ENCODE measurements around the gene PALD1. TPM values are rescaled to one million over a fixed set of nuclear protein-coding genes. Genes with fewer than 3 reads are reported as not detected.

PALD1 gene
- total and polyA plus RNA-seq, 2 experiments from 2014 or later: 11.9 to 58.2 TPM

DNA sequence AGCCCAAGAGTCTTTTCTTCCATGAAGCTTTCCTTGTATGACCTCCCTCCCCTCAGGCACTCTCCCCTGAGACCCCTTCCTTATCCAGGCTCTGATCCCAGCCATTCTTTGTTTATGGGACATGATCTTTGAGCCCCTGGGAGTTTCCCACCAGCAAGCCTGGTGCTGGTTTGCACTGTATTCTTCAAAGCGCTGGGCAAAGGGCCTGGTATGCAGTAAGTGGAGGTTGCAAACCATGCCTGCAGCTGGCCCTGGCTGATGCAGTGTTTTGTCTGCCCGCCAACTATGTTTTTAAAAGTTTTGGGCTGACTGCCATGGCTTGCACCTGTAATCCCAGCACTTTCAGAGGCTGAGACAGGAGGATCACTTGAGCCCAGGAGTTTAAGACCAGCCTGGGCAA, 30.3 kb upstream of the PALD1 start (continued):
- TF ChIP-seq, protein P1, sequence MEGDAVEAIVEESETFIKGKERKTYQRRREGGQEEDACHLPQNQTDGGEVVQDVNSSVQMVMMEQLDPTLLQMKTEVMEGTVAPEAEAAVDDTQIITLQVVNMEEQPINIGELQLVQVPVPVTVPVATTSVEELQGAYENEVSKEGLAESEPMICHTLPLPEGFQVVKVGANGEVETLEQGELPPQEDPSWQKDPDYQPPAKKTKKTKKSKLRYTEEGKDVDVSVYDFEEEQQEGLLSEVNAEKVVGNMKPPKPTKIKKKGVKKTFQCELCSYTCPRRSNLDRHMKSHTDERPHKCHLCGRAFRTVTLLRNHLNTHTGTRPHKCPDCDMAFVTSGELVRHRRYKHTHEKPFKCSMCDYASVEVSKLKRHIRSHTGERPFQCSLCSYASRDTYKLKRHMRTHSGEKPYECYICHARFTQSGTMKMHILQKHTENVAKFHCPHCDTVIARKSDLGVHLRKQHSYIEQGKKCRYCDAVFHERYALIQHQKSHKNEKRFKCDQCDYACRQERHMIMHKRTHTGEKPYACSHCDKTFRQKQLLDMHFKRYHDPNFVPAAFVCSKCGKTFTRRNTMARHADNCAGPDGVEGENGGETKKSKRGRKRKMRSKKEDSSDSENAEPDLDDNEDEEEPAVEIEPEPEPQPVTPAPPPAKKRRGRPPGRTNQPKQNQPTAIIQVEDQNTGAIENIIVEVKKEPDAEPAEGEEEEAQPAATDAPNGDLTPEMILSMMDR (conservative IDR thresholded peaks at IDR 0.05; ENCODE audit: low read depth in 2 of 2): no peak
- TF ChIP-seq, protein P2, sequence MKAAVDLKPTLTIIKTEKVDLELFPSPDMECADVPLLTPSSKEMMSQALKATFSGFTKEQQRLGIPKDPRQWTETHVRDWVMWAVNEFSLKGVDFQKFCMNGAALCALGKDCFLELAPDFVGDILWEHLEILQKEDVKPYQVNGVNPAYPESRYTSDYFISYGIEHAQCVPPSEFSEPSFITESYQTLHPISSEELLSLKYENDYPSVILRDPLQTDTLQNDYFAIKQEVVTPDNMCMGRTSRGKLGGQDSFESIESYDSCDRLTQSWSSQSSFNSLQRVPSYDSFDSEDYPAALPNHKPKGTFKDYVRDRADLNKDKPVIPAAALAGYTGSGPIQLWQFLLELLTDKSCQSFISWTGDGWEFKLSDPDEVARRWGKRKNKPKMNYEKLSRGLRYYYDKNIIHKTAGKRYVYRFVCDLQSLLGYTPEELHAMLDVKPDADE (IDR thresholded peaks at IDR 0.05): no peak
- TF ChIP-seq POLR2AphosphoS5 (IDR thresholded peaks at IDR 0.05; ENCODE audit: low read depth): no peak
- no peak for TF ChIP-seq CREB1 (CRISPR knock-in tag; IDR thresholded peaks at IDR 0.05; ENCODE audit: low read depth)
- no peak for TF ChIP-seq EZH2phosphoT487 (IDR thresholded peaks at IDR 0.05; ENCODE audit: unreplicated experiment)
- TF ChIP-seq, protein P3, sequence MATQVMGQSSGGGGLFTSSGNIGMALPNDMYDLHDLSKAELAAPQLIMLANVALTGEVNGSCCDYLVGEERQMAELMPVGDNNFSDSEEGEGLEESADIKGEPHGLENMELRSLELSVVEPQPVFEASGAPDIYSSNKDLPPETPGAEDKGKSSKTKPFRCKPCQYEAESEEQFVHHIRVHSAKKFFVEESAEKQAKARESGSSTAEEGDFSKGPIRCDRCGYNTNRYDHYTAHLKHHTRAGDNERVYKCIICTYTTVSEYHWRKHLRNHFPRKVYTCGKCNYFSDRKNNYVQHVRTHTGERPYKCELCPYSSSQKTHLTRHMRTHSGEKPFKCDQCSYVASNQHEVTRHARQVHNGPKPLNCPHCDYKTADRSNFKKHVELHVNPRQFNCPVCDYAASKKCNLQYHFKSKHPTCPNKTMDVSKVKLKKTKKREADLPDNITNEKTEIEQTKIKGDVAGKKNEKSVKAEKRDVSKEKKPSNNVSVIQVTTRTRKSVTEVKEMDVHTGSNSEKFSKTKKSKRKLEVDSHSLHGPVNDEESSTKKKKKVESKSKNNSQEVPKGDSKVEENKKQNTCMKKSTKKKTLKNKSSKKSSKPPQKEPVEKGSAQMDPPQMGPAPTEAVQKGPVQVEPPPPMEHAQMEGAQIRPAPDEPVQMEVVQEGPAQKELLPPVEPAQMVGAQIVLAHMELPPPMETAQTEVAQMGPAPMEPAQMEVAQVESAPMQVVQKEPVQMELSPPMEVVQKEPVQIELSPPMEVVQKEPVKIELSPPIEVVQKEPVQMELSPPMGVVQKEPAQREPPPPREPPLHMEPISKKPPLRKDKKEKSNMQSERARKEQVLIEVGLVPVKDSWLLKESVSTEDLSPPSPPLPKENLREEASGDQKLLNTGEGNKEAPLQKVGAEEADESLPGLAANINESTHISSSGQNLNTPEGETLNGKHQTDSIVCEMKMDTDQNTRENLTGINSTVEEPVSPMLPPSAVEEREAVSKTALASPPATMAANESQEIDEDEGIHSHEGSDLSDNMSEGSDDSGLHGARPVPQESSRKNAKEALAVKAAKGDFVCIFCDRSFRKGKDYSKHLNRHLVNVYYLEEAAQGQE (IDR thresholded peaks at IDR 0.05; ENCODE audit: unreplicated experiment): no peak

DNA sequence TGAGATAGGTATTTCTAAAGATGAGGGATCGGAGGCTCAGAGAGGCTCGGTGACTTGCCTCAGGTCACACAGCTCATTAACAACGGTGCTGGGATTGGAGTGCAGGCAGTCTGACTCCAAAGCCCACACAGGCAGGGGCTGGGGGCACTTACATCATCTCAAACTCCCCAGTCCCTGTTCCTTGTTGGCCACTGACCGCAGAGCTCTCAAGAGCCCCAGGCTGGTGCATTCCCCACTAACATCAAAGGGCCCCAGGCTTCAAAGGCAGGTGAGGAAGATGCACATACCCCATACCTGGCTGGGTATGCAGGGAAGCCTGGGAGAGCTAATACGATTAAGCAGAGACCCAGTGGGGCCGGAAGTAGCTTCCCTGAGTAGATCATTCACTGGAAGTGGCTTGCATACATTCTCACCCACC, 23.3 kb upstream of the PALD1 start:
- peak overlapping the region; percentile 31 for H3K4me2 ChIP-seq
- peaks cover 54% of the 10 kb centered on the region for H3K4me1 Mint-ChIP-seq
- H3K36me3 Mint-ChIP-seq (ENCODE audit: low read depth): no peaks in the 10 kb centered on the region
- DNase-seq (ENCODE audit: low spot score): peak; percentile 98
- H3K4me3 ChIP-seq: no peak overlapping the region
- H3K79me2 ChIP-seq (replicated peaks; ENCODE audit: insufficient read depth): no peaks in the 10 kb centered on the region
- no peaks in the 10 kb centered on the region; the same call in 2 of the 3 replicates for H3K9me3 Mint-ChIP-seq
- peak overlapping the region; percentile 94 for H3K27ac Mint-ChIP-seq
- no peak overlapping the region for H2AFZ ChIP-seq
- no peaks in the 10 kb centered on the region for H4K20me1 ChIP-seq (replicated peaks; ENCODE audit: insufficient read depth)
- peaks cover 70% of the 10 kb centered on the region for H3K4me1 ChIP-seq (ENCODE audit: insufficient read depth)
- H3K36me3 ChIP-seq (ENCODE audit: insufficient read depth): no peaks in the 10 kb centered on the region
- ATAC-seq: peak; percentile 74
- H3K27me3 ChIP-seq (ENCODE audit: insufficient read depth): peaks cover 44% of the 10 kb centered on the region
- peaks cover 24% of the 10 kb centered on the region for H3F3A ChIP-seq (replicated peaks; ENCODE audit: low read depth)
- no peaks in the 10 kb centered on the region for H3K9me2 ChIP-seq (ENCODE audit: insufficient read depth)
- peaks cover 56% of the 10 kb centered on the region for H3K27me3 Mint-ChIP-seq (ENCODE audit: insufficient read depth, low read depth, poor library complexity)
- H3K4me3 Mint-ChIP-seq: peak overlapping the region; percentile 39; the same call in 2 of the 3 replicates
- peak overlapping the region; percentile 61 for H3K27ac ChIP-seq (ENCODE audit: low read depth)
- 0 out of 2 replicates have a peak, but pooled peaks have one; percentile 11 for TF ChIP-seq ZNF114 (CRISPR knock-in tag; IDR thresholded peaks at IDR 0.05)
- peak; percentile 82 for TF ChIP-seq NANOG (IDR thresholded peaks at IDR 0.05; ENCODE audit: borderline replicate concordance)
- TF ChIP-seq, protein P2 (IDR thresholded peaks at IDR 0.05): peak; percentile 82; the same call in 1 of the 2 replicates
- peak; percentile 54; the same call in 1 of the 2 replicates for TF ChIP-seq CREB1 (CRISPR knock-in tag; IDR thresholded peaks at IDR 0.05; ENCODE audit: low read depth)
- TF ChIP-seq, protein P4, sequence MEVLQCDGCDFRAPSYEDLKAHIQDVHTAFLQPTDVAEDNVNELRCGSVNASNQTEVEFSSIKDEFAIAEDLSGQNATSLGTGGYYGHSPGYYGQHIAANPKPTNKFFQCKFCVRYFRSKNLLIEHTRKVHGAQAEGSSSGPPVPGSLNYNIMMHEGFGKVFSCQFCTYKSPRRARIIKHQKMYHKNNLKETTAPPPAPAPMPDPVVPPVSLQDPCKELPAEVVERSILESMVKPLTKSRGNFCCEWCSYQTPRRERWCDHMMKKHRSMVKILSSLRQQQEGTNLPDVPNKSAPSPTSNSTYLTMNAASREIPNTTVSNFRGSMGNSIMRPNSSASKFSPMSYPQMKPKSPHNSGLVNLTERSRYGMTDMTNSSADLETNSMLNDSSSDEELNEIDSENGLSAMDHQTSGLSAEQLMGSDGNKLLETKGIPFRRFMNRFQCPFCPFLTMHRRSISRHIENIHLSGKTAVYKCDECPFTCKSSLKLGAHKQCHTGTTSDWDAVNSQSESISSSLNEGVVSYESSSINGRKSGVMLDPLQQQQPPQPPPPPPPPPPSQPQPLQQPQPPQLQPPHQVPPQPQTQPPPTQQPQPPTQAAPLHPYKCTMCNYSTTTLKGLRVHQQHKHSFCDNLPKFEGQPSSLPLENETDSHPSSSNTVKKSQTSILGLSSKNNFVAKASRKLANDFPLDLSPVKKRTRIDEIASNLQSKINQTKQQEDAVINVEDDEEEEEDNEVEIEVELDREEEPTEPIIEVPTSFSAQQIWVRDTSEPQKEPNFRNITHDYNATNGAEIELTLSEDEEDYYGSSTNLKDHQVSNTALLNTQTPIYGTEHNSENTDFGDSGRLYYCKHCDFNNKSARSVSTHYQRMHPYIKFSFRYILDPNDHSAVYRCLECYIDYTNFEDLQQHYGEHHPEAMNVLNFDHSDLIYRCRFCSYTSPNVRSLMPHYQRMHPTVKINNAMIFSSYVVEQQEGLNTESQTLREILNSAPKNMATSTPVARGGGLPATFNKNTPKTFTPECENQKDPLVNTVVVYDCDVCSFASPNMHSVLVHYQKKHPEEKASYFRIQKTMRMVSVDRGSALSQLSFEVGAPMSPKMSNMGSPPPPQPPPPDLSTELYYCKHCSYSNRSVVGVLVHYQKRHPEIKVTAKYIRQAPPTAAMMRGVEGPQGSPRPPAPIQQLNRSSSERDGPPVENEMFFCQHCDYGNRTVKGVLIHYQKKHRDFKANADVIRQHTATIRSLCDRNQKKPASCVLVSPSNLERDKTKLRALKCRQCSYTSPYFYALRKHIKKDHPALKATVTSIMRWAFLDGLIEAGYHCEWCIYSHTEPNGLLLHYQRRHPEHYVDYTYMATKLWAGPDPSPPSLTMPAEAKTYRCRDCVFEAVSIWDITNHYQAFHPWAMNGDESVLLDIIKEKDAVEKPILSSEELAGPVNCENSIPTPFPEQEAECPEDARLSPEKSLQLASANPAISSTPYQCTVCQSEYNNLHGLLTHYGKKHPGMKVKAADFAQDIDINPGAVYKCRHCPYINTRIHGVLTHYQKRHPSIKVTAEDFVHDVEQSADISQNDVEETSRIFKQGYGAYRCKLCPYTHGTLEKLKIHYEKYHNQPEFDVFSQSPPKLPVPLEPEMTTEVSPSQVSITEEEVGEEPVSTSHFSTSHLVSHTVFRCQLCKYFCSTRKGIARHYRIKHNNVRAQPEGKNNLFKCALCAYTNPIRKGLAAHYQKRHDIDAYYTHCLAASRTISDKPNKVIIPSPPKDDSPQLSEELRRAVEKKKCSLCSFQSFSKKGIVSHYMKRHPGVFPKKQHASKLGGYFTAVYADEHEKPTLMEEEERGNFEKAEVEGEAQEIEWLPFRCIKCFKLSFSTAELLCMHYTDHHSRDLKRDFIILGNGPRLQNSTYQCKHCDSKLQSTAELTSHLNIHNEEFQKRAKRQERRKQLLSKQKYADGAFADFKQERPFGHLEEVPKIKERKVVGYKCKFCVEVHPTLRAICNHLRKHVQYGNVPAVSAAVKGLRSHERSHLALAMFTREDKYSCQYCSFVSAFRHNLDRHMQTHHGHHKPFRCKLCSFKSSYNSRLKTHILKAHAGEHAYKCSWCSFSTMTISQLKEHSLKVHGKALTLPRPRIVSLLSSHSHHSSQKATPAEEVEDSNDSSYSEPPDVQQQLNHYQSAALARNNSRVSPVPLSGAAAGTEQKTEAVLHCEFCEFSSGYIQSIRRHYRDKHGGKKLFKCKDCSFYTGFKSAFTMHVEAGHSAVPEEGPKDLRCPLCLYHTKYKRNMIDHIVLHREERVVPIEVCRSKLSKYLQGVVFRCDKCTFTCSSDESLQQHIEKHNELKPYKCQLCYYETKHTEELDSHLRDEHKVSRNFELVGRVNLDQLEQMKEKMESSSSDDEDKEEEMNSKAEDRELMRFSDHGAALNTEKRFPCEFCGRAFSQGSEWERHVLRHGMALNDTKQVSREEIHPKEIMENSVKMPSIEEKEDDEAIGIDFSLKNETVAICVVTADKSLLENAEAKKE (CRISPR knock-in tag; IDR thresholded peaks at IDR 0.05): peak; percentile 77
- no peak; the same call in 1 of the 2 replicates for TF ChIP-seq ZNF331 (CRISPR knock-in tag; IDR thresholded peaks at IDR 0.05; ENCODE audit: low read depth)
- TF ChIP-seq EZH2 (IDR thresholded peaks at IDR 0.05; ENCODE audit: low read depth, unreplicated experiment): no peak
